Panc1 (cell line): ENCODE data around the gene TRERF1. TPM values are rescaled to one million over a fixed set of nuclear protein-coding genes. Genes with fewer than 3 reads are reported as not detected.
A peak's percentile ranks its signal among the peaks of the same experiment; 100 is the strongest.

Experiments
- ATAC-seq: fragments of 200-7000 bp; cut with Tn5 transposase; 2 replicates; pipeline ENCODE4 v1.9.1; 2020; ENCODE audit warnings: mild to moderate bottlenecking, moderate library complexity
- BruUV-seq: library from RNA; stranded (reverse); fragments of 400-500 nt; replicated peaks from 2 replicates; lab custom pipeline; 2021; lab: Mats Ljungman, UMichigan
- CTCF ChIA-PET: fragments of 300-600 bp; sonication (Branson Sonifier 250); formaldehyde crosslinking; loops from one replicate; lab custom pipeline; 2022; ENCODE audit warnings: antibody characterized with exemption; lab: Charles Lee
- POLR2A ChIA-PET: fragments of 300-600 bp; sonication (Branson Sonifier 250); formaldehyde crosslinking; loops from one replicate; lab custom pipeline; 2022; ENCODE audit warnings: antibody characterized with exemption; lab: Charles Lee
- DNase-seq: peaks from one replicate; pipeline ENCODE4 v3.0.0-alpha.2; 2010; ENCODE audit warnings: low read depth, low spot score
- H3K27ac ChIP-seq: 2 replicates; pipeline ENCODE4 v1.5.1; 2011; ENCODE audit warnings: mild to moderate bottlenecking, low read length, inconsistent platforms
- H3K27me3 ChIP-seq: fragments of 200-500 bp; sonication (Bioruptor generic); 2 replicates; pipeline ENCODE4 v1.6.0; 2014; ENCODE audit warnings: low read length, inconsistent platforms; ENCODE audit not compliant: control insufficient read depth, insufficient read depth
- H3K36me3 ChIP-seq: fragments of 200-500 bp; sonication (Bioruptor generic); 2 replicates; pipeline ENCODE4 v1.5.1; 2014; ENCODE audit warnings: inconsistent platforms, mild to moderate bottlenecking, low read length, moderate library complexity; ENCODE audit not compliant: control insufficient read depth, insufficient read depth
- H3K4me1 ChIP-seq: 2 replicates; pipeline ENCODE4 v1.5.1; 2011; ENCODE audit warnings: inconsistent platforms, mild to moderate bottlenecking, low read length, moderate library complexity; ENCODE audit not compliant: control insufficient read depth, insufficient read depth
- H3K4me3 ChIP-seq, 2 experiments: 2 replicates each; pipeline ENCODE4 v1.5.1; 2011 to 2012; ENCODE audit warnings: low read depth in 2 of 2, low read length in 2 of 2, mild to moderate bottlenecking in 2 of 2, inconsistent platforms in 1 of 2, moderate library complexity in 1 of 2
- H3K9me3 ChIP-seq: fragments of 200-500 bp; sonication (Bioruptor generic); 2 replicates; pipeline ENCODE4 v1.5.1; 2014; ENCODE audit warnings: low read depth, mild to moderate bottlenecking, inconsistent platforms, low read length, moderate library complexity; ENCODE audit not compliant: control insufficient read depth, insufficient read depth
- POLR2AphosphoS5 ChIP-seq: IDR thresholded peaks from 2 replicates; pipeline ENCODE4 v1.6.1; 2012; ENCODE audit warnings: mild to moderate bottlenecking, low read depth, low read length, moderate library complexity
- SIN3A ChIP-seq: IDR thresholded peaks from 2 replicates; pipeline ENCODE4 v1.6.1; 2012; ENCODE audit warnings: low read depth, mild to moderate bottlenecking, low read length, moderate library complexity, borderline replicate concordance; ENCODE audit not compliant: insufficient read depth
- TCF7L2 ChIP-seq: IDR thresholded peaks from 2 replicates; pipeline ENCODE4 v1.6.1; 2011; ENCODE audit warnings: mild to moderate bottlenecking, low read depth, low read length, inconsistent platforms
- in situ Hi-C: cut with HindIII; loops from 2 replicates; pipeline ENCODE4 v1.10.0; 2016; ENCODE audit warnings: low sequenced_read_pairs, low pct_unique_long_range_greater_than_20kb
- intact Hi-C: fragments of 100-400 bp; cut with micrococcal nuclease; formaldehyde crosslinking; loops from one replicate; pipeline ENCODE4 v1.10.0; 2022; ENCODE audit not compliant: unreplicated experiment
- total RNA-seq: library from RNA; stranded (reverse); gene quantifications from one replicate; pipeline ENCODE4 v1.2.1, GENCODE V29; 2021; ENCODE audit not compliant: unreplicated experiment
- TF ChIP-seq, protein P1 (sequence below), 2 experiments: IDR thresholded peaks; 2 replicates each; pipeline ENCODE4 v1.6.1; 2011 to 2012; ENCODE audit warnings: low read depth in 2 of 2, control low read depth in 1 of 2, low read length in 1 of 2, mild to moderate bottlenecking in 1 of 2, moderate library complexity in 1 of 2; ENCODE audit not compliant: insufficient read depth in 1 of 2
- TF ChIP-seq, protein P2 (sequence below): fragments of 450-650 bp; IDR thresholded peaks from 2 replicates; pipeline ENCODE4 v1.5.1; 2017; ENCODE audit warnings: mild to moderate bottlenecking

The TRERF1 gene
- total RNA-seq, 1 experiment from 2014 or later: 30.6 TPM

DNA sequence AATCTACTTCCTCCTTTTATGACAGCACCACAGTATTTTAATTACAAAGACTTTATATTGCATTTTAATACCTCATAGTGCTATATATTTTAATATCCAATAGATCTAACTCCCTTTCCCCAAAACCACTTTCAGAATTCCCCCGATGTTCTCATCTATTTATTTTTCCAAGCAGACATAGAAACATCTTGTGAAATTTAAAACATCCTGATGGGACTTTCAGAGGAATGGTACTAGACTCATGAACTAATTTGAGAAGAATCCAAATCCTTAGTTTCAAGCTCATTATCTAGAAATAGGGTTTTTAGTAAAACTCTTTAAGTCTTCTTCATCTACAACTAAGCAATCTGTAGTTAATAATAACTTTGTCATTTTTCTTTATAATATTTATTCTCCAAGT is 97.0 kb downstream of the TRERF1 start:
- no peak for TF ChIP-seq TCF7L2
- TF ChIP-seq, protein P1, sequence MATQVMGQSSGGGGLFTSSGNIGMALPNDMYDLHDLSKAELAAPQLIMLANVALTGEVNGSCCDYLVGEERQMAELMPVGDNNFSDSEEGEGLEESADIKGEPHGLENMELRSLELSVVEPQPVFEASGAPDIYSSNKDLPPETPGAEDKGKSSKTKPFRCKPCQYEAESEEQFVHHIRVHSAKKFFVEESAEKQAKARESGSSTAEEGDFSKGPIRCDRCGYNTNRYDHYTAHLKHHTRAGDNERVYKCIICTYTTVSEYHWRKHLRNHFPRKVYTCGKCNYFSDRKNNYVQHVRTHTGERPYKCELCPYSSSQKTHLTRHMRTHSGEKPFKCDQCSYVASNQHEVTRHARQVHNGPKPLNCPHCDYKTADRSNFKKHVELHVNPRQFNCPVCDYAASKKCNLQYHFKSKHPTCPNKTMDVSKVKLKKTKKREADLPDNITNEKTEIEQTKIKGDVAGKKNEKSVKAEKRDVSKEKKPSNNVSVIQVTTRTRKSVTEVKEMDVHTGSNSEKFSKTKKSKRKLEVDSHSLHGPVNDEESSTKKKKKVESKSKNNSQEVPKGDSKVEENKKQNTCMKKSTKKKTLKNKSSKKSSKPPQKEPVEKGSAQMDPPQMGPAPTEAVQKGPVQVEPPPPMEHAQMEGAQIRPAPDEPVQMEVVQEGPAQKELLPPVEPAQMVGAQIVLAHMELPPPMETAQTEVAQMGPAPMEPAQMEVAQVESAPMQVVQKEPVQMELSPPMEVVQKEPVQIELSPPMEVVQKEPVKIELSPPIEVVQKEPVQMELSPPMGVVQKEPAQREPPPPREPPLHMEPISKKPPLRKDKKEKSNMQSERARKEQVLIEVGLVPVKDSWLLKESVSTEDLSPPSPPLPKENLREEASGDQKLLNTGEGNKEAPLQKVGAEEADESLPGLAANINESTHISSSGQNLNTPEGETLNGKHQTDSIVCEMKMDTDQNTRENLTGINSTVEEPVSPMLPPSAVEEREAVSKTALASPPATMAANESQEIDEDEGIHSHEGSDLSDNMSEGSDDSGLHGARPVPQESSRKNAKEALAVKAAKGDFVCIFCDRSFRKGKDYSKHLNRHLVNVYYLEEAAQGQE (IDR thresholded peaks at IDR 0.05; ENCODE audit: insufficient read depth in 1 of 2, low read depth in 2 of 2, low read length in 1 of 2): no peak
- TF ChIP-seq SIN3A: no peak
- no peak for TF ChIP-seq POLR2AphosphoS5
- TF ChIP-seq, protein P2, sequence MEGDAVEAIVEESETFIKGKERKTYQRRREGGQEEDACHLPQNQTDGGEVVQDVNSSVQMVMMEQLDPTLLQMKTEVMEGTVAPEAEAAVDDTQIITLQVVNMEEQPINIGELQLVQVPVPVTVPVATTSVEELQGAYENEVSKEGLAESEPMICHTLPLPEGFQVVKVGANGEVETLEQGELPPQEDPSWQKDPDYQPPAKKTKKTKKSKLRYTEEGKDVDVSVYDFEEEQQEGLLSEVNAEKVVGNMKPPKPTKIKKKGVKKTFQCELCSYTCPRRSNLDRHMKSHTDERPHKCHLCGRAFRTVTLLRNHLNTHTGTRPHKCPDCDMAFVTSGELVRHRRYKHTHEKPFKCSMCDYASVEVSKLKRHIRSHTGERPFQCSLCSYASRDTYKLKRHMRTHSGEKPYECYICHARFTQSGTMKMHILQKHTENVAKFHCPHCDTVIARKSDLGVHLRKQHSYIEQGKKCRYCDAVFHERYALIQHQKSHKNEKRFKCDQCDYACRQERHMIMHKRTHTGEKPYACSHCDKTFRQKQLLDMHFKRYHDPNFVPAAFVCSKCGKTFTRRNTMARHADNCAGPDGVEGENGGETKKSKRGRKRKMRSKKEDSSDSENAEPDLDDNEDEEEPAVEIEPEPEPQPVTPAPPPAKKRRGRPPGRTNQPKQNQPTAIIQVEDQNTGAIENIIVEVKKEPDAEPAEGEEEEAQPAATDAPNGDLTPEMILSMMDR: no peak
- intact Hi-C loops (no loop called here), in situ Hi-C loops (no loop called here)
- Histone ChIP-seq H3K9me3 (no peaks in the 10 kb centered on the region), H3K27me3 (no peaks in the 10 kb centered on the region), H3K27ac (no peak overlapping the region), H3K4me1 (peaks cover 25% of the 10 kb centered on the region), H3K36me3 (no peaks in the 10 kb centered on the region), H3K4me3 (no peak overlapping the region)
- ATAC-seq: no peak
- DNase-seq: no peak
- POLR2A ChIA-PET: interaction anchor here (0.6 kb wide), 1 partner anchor 76 kb away, joined by 5 read pairs; no protein-coding TSS in a partner anchor
- CTCF ChIA-PET: no interaction called here
- BruUV-seq: no TSS peak

DNA sequence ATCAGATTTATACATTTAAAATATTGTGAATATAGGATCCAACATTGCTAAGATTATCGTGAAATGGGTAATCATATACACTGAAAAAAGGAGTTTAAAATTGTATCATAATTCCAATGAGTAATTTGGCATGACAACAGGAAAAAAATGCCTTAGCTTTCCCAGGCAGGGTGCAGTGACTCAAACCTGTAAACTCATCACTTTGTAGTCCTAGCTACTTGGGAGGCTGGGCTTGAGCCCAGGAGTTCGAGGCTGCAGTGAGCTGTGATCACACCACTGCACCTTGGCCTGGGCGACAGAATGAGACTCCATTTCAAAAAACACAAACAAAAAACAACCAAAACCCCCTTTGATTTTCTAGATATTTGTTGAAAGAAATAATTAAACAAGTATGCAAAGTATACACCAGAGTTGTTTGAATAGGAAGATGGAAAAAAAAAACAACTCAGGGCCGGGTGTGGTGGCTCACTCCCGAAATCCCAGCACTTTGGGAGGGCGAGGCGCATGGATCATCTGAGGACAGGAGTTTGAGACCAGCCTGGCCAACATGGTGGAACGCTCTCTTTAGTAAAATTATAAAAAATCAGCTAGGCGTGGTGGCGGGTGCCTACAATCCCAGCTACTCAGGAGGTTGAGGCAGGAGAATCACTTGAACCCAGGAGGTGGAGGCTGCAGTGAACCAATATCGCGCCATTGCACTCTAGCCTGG is 98.7 kb downstream of the TRERF1 start:
- H3K27ac ChIP-seq: no peak overlapping the region
- POLR2A ChIA-PET: no interaction called here
- intact Hi-C loops (no loop called here), in situ Hi-C loops (no loop called here)
- H3K9me3 ChIP-seq: no peaks in the 10 kb centered on the region
- TF ChIP-seq, protein P2: no peak
- TF ChIP-seq POLR2AphosphoS5: no peak
- no peak for TF ChIP-seq SIN3A
- TF ChIP-seq, protein P1 (IDR thresholded peaks at IDR 0.05; ENCODE audit: insufficient read depth in 1 of 2, low read depth in 2 of 2, low read length in 1 of 2): no peak
- DNase-seq: no peak
- 0 out of 2 replicates have a peak, but pooled peaks have one; percentile 46 for ATAC-seq
- peaks cover 16% of the 10 kb centered on the region for H3K4me1 ChIP-seq
- no peaks in the 10 kb centered on the region for H3K27me3 ChIP-seq
- BruUV-seq: no TSS peak
- H3K4me3 ChIP-seq: no peak overlapping the region
- CTCF ChIA-PET: interaction anchor here (0.7 kb wide), 1 partner anchor 777 kb away, joined by 3 read pairs; no protein-coding TSS in a partner anchor
- H3K36me3 ChIP-seq: no peaks in the 10 kb centered on the region
